Measurements from ENCODE around the gene GULP1. TPM values are rescaled to one million over a fixed set of nuclear protein-coding genes. Genes with fewer than 3 reads are reported as not detected.

The GULP1 gene
- total and polyA plus RNA-seq, 2 donors = 4.1 to 4.8 TPM

- no peak for DNase-seq (ENCODE audit: low read depth in 6 of 9, low spot score in 9 of 9)
- Histone ChIP-seq H3K27me3 (ENCODE audit: control insufficient read depth in 2 of 2, insufficient read depth in 1 of 2, low read length in 1 of 2) (no peaks in the 10 kb centered on the region), H3K4me1 (ENCODE audit: control insufficient read depth in 2 of 2, insufficient read depth in 2 of 2, low read length in 2 of 2) (no peaks in the 10 kb centered on the region), H3K27ac (ENCODE audit: low read depth in 1 of 2, low read length in 1 of 2) (no peak overlapping the region), H3K4me3 (ENCODE audit: low read length in 2 of 2) (no peak overlapping the region), H3K36me3 (ENCODE audit: control insufficient read depth in 2 of 2, insufficient read depth in 2 of 2, low read length in 1 of 2) (no peaks in the 10 kb centered on the region), H3K9me3 (ENCODE audit: control insufficient read depth in 2 of 2, insufficient read depth in 1 of 2, low read length in 1 of 2) (no peaks in the 10 kb centered on the region)
- WGBS = 95% methylated on average over 1 of the region's 1 CpG
Measured at GRCh38 chr2:188506843-188507242, 215.2 kb downstream of the GULP1 start.

- 92% methylated on average over 2 of the region's 2 CpGs for WGBS
- Histone ChIP-seq H3K4me1 (ENCODE audit: control insufficient read depth in 2 of 2, insufficient read depth in 2 of 2, low read length in 2 of 2) (no peaks in the 10 kb centered on the region), H3K4me3 (ENCODE audit: low read length in 2 of 2) (no peak overlapping the region), H3K9me3 (ENCODE audit: control insufficient read depth in 2 of 2, insufficient read depth in 1 of 2, low read length in 1 of 2) (no peaks in the 10 kb centered on the region), H3K27ac (ENCODE audit: low read depth in 1 of 2, low read length in 1 of 2) (no peak overlapping the region), H3K36me3 (ENCODE audit: control insufficient read depth in 2 of 2, insufficient read depth in 2 of 2, low read length in 1 of 2) (no peaks in the 10 kb centered on the region), H3K27me3 (ENCODE audit: control insufficient read depth in 2 of 2, insufficient read depth in 1 of 2, low read length in 1 of 2) (no peaks in the 10 kb centered on the region)
- DNase-seq (ENCODE audit: low read depth in 6 of 9, low spot score in 9 of 9) = no peak
Measured at GRCh38 chr2:188511346-188511745, 219.7 kb downstream of the GULP1 start.

GRCh38 chr2:188512456-188512855, 220.8 kb downstream of the GULP1 start:
- Histone ChIP-seq H3K9me3 (ENCODE audit: control insufficient read depth in 2 of 2, insufficient read depth in 1 of 2, low read length in 1 of 2) (no peaks in the 10 kb centered on the region), H3K36me3 (ENCODE audit: control insufficient read depth in 2 of 2, insufficient read depth in 2 of 2, low read length in 1 of 2) (no peaks in the 10 kb centered on the region), H3K27ac (ENCODE audit: low read depth in 1 of 2, low read length in 1 of 2) (no peak overlapping the region)

GRCh38 chr2:188515918-188516317, 224.2 kb downstream of the GULP1 start:
- Histone ChIP-seq H3K27ac (ENCODE audit: low read depth in 1 of 2, low read length in 1 of 2) (no peak overlapping the region), H3K4me1 (ENCODE audit: control insufficient read depth in 2 of 2, insufficient read depth in 2 of 2, low read length in 2 of 2) (no peaks in the 10 kb centered on the region), H3K4me3 (ENCODE audit: low read length in 2 of 2) (no peak overlapping the region), H3K36me3 (ENCODE audit: control insufficient read depth in 2 of 2, insufficient read depth in 2 of 2, low read length in 1 of 2) (no peaks in the 10 kb centered on the region), H3K27me3 (ENCODE audit: control insufficient read depth in 2 of 2, insufficient read depth in 1 of 2, low read length in 1 of 2) (no peaks in the 10 kb centered on the region), H3K9me3 (ENCODE audit: control insufficient read depth in 2 of 2, insufficient read depth in 1 of 2, low read length in 1 of 2) (no peaks in the 10 kb centered on the region)
- 77% methylated on average over 1 of the region's 1 CpG for WGBS
- DNase-seq (ENCODE audit: low read depth in 6 of 9, low spot score in 9 of 9) = no peak

More at GRCh38 chr2:188512456-188512855, 220.8 kb downstream of the GULP1 start:
- DNase-seq (ENCODE audit: low read depth in 6 of 9, low spot score in 9 of 9) = peak in 2 of 9 donors; percentile 5 to 17
- Histone ChIP-seq H3K4me1 (ENCODE audit: control insufficient read depth in 2 of 2, insufficient read depth in 2 of 2, low read length in 2 of 2) (no peaks in the 10 kb centered on the region), H3K4me3 (ENCODE audit: low read length in 2 of 2) (no peak overlapping the region), H3K27me3 (ENCODE audit: control insufficient read depth in 2 of 2, insufficient read depth in 1 of 2, low read length in 1 of 2) (no peaks in the 10 kb centered on the region)
- WGBS = 26% methylated on average over 2 of the region's 2 CpGs

DNA sequence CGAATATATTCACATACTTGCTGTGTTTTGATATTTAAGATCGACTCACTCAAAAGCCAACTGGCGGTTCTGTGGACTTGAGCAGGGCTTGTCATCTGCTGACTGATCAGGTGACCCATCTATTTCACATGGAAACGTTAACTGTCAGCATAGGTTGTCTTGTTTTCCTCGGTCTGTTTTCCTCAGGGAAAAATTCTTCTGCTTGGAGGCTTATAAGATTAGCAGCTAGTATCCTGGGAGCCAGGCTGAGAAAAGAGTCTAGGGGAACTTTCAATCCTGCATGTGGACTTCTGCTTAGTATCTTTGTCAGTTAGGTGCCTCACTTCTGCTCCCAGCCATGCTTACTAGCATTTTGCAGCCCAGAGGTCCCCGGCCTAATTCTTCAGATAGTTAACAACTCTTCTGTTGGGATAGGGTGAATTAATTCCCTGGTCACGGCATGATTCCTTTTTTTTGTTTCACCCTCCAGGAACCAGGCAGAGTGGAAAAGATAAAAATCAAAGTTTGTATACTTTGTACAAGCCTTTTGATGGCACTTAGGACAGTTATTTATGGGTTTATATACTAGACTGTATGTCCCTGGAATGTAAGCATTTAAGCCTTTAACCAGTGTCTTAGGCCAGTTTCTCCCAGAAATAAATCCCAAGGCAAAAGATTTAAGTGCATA, 226.0 kb downstream of the GULP1 start:
- WGBS = 91% methylated on average over 7 of the region's 7 CpGs
- H3K9me3 ChIP-seq (ENCODE audit: control insufficient read depth in 2 of 2, insufficient read depth in 1 of 2, low read length in 1 of 2) = no peaks in the 10 kb centered on the region
- no peaks in the 10 kb centered on the region for H3K36me3 ChIP-seq (ENCODE audit: control insufficient read depth in 2 of 2, insufficient read depth in 2 of 2, low read length in 1 of 2)
- no peaks in the 10 kb centered on the region for H3K27me3 ChIP-seq (ENCODE audit: control insufficient read depth in 2 of 2, insufficient read depth in 1 of 2, low read length in 1 of 2)
- H3K4me1 ChIP-seq (ENCODE audit: control insufficient read depth in 2 of 2, insufficient read depth in 2 of 2, low read length in 2 of 2) = no peaks in the 10 kb centered on the region
- DNase-seq (ENCODE audit: low read depth in 6 of 9, low spot score in 9 of 9) = no peak
- H3K4me3 ChIP-seq (ENCODE audit: low read length in 2 of 2) = no peak overlapping the region
- H3K27ac ChIP-seq (ENCODE audit: low read depth in 1 of 2, low read length in 1 of 2) = no peak overlapping the region

DNA sequence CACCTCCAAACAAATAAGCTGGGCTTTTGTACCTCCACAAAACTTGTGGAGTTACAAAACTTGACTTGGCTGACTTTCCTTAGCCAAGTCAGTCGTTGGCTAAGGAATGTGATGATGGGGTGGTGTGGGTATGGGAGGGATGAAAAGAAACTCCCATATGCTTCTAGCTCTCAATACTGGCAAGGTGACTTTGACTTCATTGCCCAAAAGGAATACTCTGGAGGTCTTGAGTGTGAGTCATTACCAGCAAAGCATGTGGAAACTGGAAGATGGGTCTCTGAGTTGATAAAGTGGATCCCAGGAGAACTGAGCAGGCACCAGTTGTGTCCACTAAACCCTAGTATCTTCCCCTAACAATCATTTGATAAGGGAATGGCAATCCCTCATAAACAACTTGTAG, 226.7 kb downstream of the GULP1 start:
- no peaks in the 10 kb centered on the region for H3K27me3 ChIP-seq (ENCODE audit: control insufficient read depth in 2 of 2, insufficient read depth in 1 of 2, low read length in 1 of 2)
- no peak for DNase-seq (ENCODE audit: low read depth in 6 of 9, low spot score in 9 of 9)
- 84% methylated on average over 1 of the region's 1 CpG for WGBS
- no peaks in the 10 kb centered on the region for H3K4me1 ChIP-seq (ENCODE audit: control insufficient read depth in 2 of 2, insufficient read depth in 2 of 2, low read length in 2 of 2)
- no peak overlapping the region for H3K4me3 ChIP-seq (ENCODE audit: low read length in 2 of 2)
- H3K27ac ChIP-seq (ENCODE audit: low read depth in 1 of 2, low read length in 1 of 2) = peak overlapping the region in 1 of 2 donors; percentile 14
- no peaks in the 10 kb centered on the region for H3K36me3 ChIP-seq (ENCODE audit: control insufficient read depth in 2 of 2, insufficient read depth in 2 of 2, low read length in 1 of 2)
- no peaks in the 10 kb centered on the region for H3K9me3 ChIP-seq (ENCODE audit: control insufficient read depth in 2 of 2, insufficient read depth in 1 of 2, low read length in 1 of 2)

DNA sequence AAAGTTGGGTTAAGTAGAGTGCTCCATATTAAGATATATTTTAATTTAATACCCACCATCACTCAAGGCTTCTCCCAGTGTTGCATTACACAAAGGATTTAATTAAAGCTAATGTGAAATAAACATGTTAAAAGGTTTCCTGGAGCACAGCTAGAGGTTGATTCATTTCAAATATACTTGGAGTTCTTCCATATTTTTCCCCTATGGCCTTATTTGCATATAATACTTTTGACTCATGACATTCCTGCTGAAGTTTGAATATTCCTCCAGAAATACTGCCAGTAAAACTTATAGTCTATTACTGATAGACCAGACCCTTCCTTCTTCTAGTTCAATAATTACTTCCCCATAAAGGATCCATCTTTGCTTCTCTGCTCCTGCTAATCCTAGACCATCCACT, 227.5 kb downstream of the GULP1 start:
- H3K9me3 ChIP-seq (ENCODE audit: control insufficient read depth in 2 of 2, insufficient read depth in 1 of 2, low read length in 1 of 2) = no peaks in the 10 kb centered on the region
- no peak for DNase-seq (ENCODE audit: low read depth in 6 of 9, low spot score in 9 of 9)
- H3K4me3 ChIP-seq (ENCODE audit: low read length in 2 of 2) = no peak overlapping the region
- H3K27me3 ChIP-seq (ENCODE audit: control insufficient read depth in 2 of 2, insufficient read depth in 1 of 2, low read length in 1 of 2) = no peaks in the 10 kb centered on the region
- H3K36me3 ChIP-seq (ENCODE audit: control insufficient read depth in 2 of 2, insufficient read depth in 2 of 2, low read length in 1 of 2) = no peaks in the 10 kb centered on the region
- H3K4me1 ChIP-seq (ENCODE audit: control insufficient read depth in 2 of 2, insufficient read depth in 2 of 2, low read length in 2 of 2) = no peaks in the 10 kb centered on the region
- peak overlapping the region in 1 of 2 donors; percentile 21 for H3K27ac ChIP-seq (ENCODE audit: low read depth in 1 of 2, low read length in 1 of 2)

GRCh38 chr2:188522517-188522916, 230.8 kb downstream of the GULP1 start:
- Histone ChIP-seq H3K27me3 (ENCODE audit: control insufficient read depth in 2 of 2, insufficient read depth in 1 of 2, low read length in 1 of 2) (no peaks in the 10 kb centered on the region), H3K4me3 (ENCODE audit: low read length in 2 of 2) (no peak overlapping the region), H3K36me3 (ENCODE audit: control insufficient read depth in 2 of 2, insufficient read depth in 2 of 2, low read length in 1 of 2) (no peaks in the 10 kb centered on the region), H3K27ac (ENCODE audit: low read depth in 1 of 2, low read length in 1 of 2) (no peak overlapping the region), H3K4me1 (ENCODE audit: control insufficient read depth in 2 of 2, insufficient read depth in 2 of 2, low read length in 2 of 2) (no peaks in the 10 kb centered on the region), H3K9me3 (ENCODE audit: control insufficient read depth in 2 of 2, insufficient read depth in 1 of 2, low read length in 1 of 2) (no peaks in the 10 kb centered on the region)
- no peak for DNase-seq (ENCODE audit: low read depth in 6 of 9, low spot score in 9 of 9)

GRCh38 chr2:188523919-188524318, 232.2 kb downstream of the GULP1 start:
- no peak overlapping the region for H3K4me3 ChIP-seq (ENCODE audit: low read length in 2 of 2)
- H3K4me1 ChIP-seq (ENCODE audit: control insufficient read depth in 2 of 2, insufficient read depth in 2 of 2, low read length in 2 of 2) = no peaks in the 10 kb centered on the region
- H3K27me3 ChIP-seq (ENCODE audit: control insufficient read depth in 2 of 2, insufficient read depth in 1 of 2, low read length in 1 of 2) = no peaks in the 10 kb centered on the region
- no peaks in the 10 kb centered on the region for H3K36me3 ChIP-seq (ENCODE audit: control insufficient read depth in 2 of 2, insufficient read depth in 2 of 2, low read length in 1 of 2)
- no peak overlapping the region for H3K27ac ChIP-seq (ENCODE audit: low read depth in 1 of 2, low read length in 1 of 2)
- 93% methylated on average over 1 of the region's 1 CpG for WGBS
- DNase-seq (ENCODE audit: low read depth in 6 of 9, low spot score in 9 of 9) = no peak
- no peaks in the 10 kb centered on the region for H3K9me3 ChIP-seq (ENCODE audit: control insufficient read depth in 2 of 2, insufficient read depth in 1 of 2, low read length in 1 of 2)

All from thymus (tissue), 11 donors.